GM18858 (cell line): ENCODE data around the gene TYW3.
"Not testable (repeated sequence)": the region's sequence is repeated elsewhere in the genome, so short reads cannot be mapped to it uniquely, and the experiment has no call there.

ENCODE experiments used
- ATAC-seq: cut with Tn5 transposase; IDR thresholded peaks from one replicate; pipeline ENCODE4 v1.9.1; 2021; ENCODE audit not compliant: unreplicated experiment

TYW3 gene

GRCh38 chr1:74731399-74732052 is 1.4 kb upstream of the TYW3 start:
- peak; percentile 24 for ATAC-seq

- peak; percentile 15 for ATAC-seq
Measured at GRCh38 chr1:74732071-74732946, 643 bp upstream of the TYW3 start.

GRCh38 chr1:74733604-74734484 is 892 bp downstream of the TYW3 start:
- ATAC-seq = peak; percentile 53

- no peak for ATAC-seq
Measured at GRCh38 chr1:74737333-74737732, 4.4 kb downstream of the TYW3 start.

GRCh38 chr1:74740307-74740980 is 7.5 kb downstream of the TYW3 start:
- ATAC-seq = not testable (repeated sequence)

- not testable (repeated sequence) for ATAC-seq
Measured at GRCh38 chr1:74745247-74745646, 12.3 kb downstream of the TYW3 start.

- ATAC-seq = peak; percentile 78
Measured at GRCh38 chr1:74748960-74749359, 16.0 kb downstream of the TYW3 start.

- no peak for ATAC-seq
Measured at GRCh38 chr1:74753104-74753503, 20.2 kb downstream of the TYW3 start.

- no peak for ATAC-seq
Measured at GRCh38 chr1:74755475-74755874, 22.5 kb downstream of the TYW3 start.

GRCh38 chr1:74756650-74757049 is 23.7 kb downstream of the TYW3 start:
- ATAC-seq = not testable (repeated sequence)

GRCh38 chr1:74763807-74764206 is 30.9 kb downstream of the TYW3 start:
- no peak for ATAC-seq

GRCh38 chr1:74766579-74766978 is 33.6 kb downstream of the TYW3 start:
- ATAC-seq = no peak

GRCh38 chr1:74767490-74767889 is 34.5 kb downstream of the TYW3 start:
- no peak for ATAC-seq

- peak; percentile 71 for ATAC-seq
Measured at GRCh38 chr1:74771913-74772515, 39.1 kb downstream of the TYW3 start.

- ATAC-seq = no peak
Measured at GRCh38 chr1:74772945-74773344, 40.0 kb downstream of the TYW3 start.

GRCh38 chr1:74773582-74773981 is 40.6 kb downstream of the TYW3 start:
- ATAC-seq = no peak

GRCh38 chr1:74775735-74776134 is 42.8 kb downstream of the TYW3 start:
- no peak for ATAC-seq

- no peak for ATAC-seq
Measured at GRCh38 chr1:74777525-74777924, 44.6 kb downstream of the TYW3 start.

GRCh38 chr1:74779750-74780149 is 46.8 kb downstream of the TYW3 start:
- no peak for ATAC-seq

GRCh38 chr1:74780594-74780993 is 47.6 kb downstream of the TYW3 start:
- no peak for ATAC-seq
